BE2C (cell line): Measurements from ENCODE around the gene ZC3H12D.
"Not testable (repeated sequence)": the region's sequence is repeated elsewhere in the genome, so short reads cannot be mapped to it uniquely, and the experiment has no call there.

ENCODE experiments used
- DNase-seq: peaks from one replicate; pipeline ENCODE4 v3.0.0-alpha.2; 2020
- H3K27me3 ChIP-seq: fragments of 250-450 bp; sonication (Bioruptor Pico); 2 replicates; pipeline ENCODE4 v1.5.1; 2020; ENCODE audit warnings: mild to moderate bottlenecking
- H3K36me3 ChIP-seq: fragments of 250-450 bp; sonication (Bioruptor Pico); 2 replicates; pipeline ENCODE4 v1.5.1; 2020; ENCODE audit warnings: mild to moderate bottlenecking
- H3K4me1 ChIP-seq: fragments of 250-450 bp; sonication (Bioruptor Pico); 2 replicates; pipeline ENCODE4 v1.5.1; 2020
- H3K4me3 ChIP-seq: 2 replicates; pipeline ENCODE4 v1.5.1; 2011; ENCODE audit warnings: low read depth, low read length
- H3K9me3 ChIP-seq: fragments of 250-450 bp; sonication (Bioruptor Pico); 2 replicates; pipeline ENCODE4 v1.5.1; 2020
- TF ChIP-seq, protein P1 (sequence below): IDR thresholded peaks from 2 replicates; pipeline ENCODE4 v1.5.1; 2012; ENCODE audit warnings: mild to moderate bottlenecking, low read depth, low read length

Gene ZC3H12D

DNA sequence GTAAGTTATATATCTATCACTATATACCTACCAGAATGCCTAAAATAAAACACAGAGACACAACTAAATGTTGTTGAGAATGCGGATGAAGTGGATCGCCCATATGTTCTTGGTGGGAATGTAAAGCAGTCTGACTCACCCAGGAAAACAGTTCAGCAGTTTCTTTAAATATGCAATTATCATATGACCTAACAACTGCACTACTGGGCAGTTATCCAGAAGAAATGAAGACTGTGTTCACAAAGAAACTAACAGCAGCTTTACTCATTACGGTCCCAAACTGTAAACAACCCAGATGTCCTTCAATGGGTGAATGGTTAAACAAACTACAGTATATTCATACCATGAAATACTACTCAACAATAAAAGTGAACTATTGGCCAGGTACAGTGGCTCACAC, 14.3 kb upstream of the ZC3H12D start:
- DNase-seq = no peak
- TF ChIP-seq, protein P1, sequence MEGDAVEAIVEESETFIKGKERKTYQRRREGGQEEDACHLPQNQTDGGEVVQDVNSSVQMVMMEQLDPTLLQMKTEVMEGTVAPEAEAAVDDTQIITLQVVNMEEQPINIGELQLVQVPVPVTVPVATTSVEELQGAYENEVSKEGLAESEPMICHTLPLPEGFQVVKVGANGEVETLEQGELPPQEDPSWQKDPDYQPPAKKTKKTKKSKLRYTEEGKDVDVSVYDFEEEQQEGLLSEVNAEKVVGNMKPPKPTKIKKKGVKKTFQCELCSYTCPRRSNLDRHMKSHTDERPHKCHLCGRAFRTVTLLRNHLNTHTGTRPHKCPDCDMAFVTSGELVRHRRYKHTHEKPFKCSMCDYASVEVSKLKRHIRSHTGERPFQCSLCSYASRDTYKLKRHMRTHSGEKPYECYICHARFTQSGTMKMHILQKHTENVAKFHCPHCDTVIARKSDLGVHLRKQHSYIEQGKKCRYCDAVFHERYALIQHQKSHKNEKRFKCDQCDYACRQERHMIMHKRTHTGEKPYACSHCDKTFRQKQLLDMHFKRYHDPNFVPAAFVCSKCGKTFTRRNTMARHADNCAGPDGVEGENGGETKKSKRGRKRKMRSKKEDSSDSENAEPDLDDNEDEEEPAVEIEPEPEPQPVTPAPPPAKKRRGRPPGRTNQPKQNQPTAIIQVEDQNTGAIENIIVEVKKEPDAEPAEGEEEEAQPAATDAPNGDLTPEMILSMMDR = no peak
- Histone ChIP-seq H3K9me3 (no peaks in the 10 kb centered on the region), H3K4me3 (no peak overlapping the region), H3K4me1 (no peaks in the 10 kb centered on the region), H3K36me3 (no peaks in the 10 kb centered on the region), H3K27me3 (no peaks in the 10 kb centered on the region)

DNA sequence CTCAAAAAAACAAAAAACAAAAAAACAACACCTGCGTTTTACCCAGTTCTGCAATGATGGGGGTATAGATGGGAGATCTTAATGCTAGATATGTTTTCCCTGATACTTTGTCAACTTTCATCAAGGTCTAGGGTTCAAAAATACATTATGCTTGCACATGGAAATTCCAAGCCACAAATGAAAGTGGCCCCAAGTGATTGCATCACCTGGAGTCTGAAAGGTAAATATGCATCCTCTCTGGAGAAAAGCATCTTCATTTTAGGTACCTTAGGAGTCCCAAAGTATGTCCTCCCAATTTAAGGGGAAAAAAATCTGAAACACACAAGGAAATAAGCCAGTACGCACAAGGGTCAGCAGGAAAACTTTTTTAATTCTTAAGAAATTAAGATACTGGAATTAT, 12.6 kb upstream of the ZC3H12D start:
- no peaks in the 10 kb centered on the region for H3K4me1 ChIP-seq
- H3K36me3 ChIP-seq = no peaks in the 10 kb centered on the region
- TF ChIP-seq, protein P1 = no peak
- no peaks in the 10 kb centered on the region for H3K9me3 ChIP-seq
- no peak overlapping the region for H3K4me3 ChIP-seq
- H3K27me3 ChIP-seq = no peaks in the 10 kb centered on the region
- no peak for DNase-seq

DNA sequence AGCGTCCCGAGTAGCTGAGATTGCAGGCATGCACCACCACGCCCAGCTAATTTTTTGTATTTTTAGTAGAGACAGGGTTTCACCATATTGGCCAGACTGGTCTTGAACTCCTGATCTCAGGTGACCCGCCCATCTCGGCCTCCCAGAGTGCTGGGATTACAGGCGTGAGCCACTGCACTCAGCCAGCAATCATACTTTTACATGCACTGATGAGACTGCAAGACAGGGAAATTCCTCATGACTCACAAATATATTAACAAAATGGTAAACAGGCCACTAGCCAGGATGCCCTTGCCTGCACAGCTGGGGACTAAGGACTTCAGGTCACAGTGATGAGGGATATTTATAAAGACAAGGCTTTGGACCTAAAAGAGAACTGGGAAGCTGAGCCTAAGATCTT, 11.8 kb upstream of the ZC3H12D start:
- DNase-seq, H3K4me3 ChIP-seq, H3K36me3 ChIP-seq, H3K27me3 ChIP-seq, H3K9me3 ChIP-seq, H3K4me1 ChIP-seq: not testable (repeated sequence)

DNA sequence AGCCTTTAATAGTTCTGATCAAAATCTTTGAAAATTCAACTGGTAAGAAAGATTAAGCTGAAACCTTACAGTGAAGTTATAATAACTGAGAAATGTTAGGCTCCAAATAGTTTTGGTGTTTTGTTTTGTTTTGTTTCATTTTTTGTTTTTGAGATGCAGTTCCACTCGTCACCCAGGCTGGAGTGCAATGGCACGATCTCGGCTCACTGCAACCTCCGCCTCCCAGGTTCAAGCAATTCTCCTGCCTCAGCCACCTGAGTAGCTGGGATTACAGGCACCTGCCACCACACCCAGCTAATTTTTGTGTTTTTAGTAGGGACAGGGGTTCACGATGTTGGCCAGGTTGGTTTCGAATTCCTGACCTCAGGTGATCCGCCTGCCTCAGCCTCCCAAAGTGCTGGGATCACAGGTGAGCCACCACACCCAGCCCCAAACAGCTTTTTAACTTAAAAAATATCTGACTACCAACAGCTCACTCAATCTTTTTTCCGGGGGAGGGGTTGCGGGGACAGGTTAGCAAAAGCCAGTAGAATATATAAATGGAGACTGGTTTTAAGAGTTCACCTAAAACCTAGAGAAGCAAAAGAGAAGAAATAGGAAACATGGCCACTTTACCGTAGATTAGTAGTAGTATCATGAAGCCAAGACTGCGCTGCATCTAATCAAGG, 10.7 kb upstream of the ZC3H12D start:
- not testable (repeated sequence) for H3K27me3 ChIP-seq, H3K36me3 ChIP-seq, H3K4me1 ChIP-seq, H3K9me3 ChIP-seq, DNase-seq, H3K4me3 ChIP-seq

DNA sequence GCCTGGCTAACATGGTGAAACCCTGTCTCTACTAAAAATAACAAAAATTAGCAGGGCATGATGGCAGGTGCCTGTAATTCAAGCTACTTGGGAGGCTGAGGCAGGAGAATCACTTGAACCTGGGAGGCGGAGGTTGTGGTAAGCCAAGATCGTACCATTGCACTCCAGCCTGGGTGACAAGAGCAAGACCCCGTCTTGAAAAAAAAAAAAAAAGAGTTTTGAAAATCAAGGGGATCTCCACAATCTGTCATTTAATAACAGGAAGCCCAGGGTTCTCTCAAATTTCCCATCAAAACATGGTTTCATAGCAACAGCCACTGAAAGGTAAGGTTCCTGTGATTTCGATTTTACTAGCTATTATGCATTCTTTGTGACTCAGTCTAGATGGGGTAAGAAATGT, 10.0 kb upstream of the ZC3H12D start:
- H3K27me3 ChIP-seq, H3K36me3 ChIP-seq, H3K9me3 ChIP-seq, DNase-seq, H3K4me3 ChIP-seq, H3K4me1 ChIP-seq: not testable (repeated sequence)

DNA sequence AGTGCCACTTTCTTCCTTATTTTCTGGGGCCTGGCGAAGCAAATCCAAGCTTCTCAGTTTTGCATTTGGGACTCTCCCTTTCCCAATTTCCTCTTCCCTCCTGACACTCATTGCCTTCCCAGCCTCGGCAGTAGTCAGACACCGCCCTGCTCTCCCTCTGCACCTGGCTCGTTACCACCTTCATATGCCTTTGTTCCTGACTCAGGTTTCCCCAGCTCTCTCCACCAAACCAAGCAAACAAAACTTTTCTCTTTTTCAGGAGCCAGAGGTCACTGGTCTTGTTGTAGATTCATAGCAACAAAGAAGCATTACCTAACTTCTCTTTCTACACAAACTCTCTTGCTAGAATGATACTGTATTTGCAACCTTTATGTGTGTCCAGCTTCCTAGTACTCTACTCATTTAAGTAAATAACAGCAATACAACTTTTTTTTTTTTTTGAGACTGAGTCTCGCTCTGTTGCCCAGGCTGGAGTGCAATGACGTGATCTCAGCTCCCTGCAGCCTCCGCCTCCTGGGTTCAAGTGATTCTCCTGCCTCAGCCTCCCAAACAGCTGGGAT, 9.0 kb upstream of the ZC3H12D start:
- TF ChIP-seq, protein P1 = no peak
- Histone ChIP-seq H3K27me3 (no peaks in the 10 kb centered on the region), H3K36me3 (no peaks in the 10 kb centered on the region), H3K4me3 (no peak overlapping the region), H3K9me3 (no peaks in the 10 kb centered on the region), H3K4me1 (no peaks in the 10 kb centered on the region)
- DNase-seq = no peak

DNA sequence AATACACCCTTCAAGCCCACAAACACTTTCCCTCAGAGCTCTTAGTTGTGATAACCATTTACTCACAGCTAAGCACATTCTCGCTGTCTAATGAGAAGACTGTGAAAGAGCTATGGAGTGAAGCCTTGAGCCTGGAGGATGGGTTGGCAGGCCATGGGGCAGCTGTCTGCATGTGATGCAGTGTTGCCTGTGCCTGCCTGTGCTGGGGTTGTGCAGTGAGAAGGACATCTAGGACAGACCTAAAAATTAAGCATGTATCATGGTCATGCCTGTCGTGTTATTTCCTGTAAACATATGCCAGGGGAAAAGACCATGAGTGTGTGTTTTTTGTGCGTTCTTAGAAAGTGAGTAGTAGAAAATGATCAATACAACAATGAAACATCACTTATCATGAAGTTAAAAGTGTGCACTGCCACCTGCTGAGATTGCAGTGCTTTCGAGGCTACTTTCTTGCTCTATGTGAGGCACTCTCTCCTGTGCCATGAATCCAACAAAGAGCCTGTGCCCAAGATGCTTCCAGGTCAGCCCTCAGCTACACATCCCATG, 8.1 kb upstream of the ZC3H12D start:
- no peaks in the 10 kb centered on the region for H3K36me3 ChIP-seq
- H3K27me3 ChIP-seq = no peaks in the 10 kb centered on the region
- no peak for DNase-seq
- no peaks in the 10 kb centered on the region for H3K9me3 ChIP-seq
- H3K4me1 ChIP-seq = no peaks in the 10 kb centered on the region
- no peak overlapping the region for H3K4me3 ChIP-seq
- TF ChIP-seq, protein P1 = no peak
